HepG2 (cell line): Measurements from ENCODE around the gene ASAP2. TPM values are rescaled to one million over a fixed set of nuclear protein-coding genes. Genes with fewer than 3 reads are reported as not detected.

Experiments
- ATAC-seq: fragments of 200-7000 bp; cut with Tn5 transposase; 3 replicates; pipeline ENCODE4 v1.9.1; 2020; ENCODE audit warnings: mild to moderate bottlenecking, moderate library complexity
- BruUV-seq: library from RNA; stranded (reverse); fragments of 400-500 nt; replicated peaks from 2 replicates; lab custom pipeline; 2021; lab: Mats Ljungman, UMichigan
- CTCF ChIA-PET: fragments of 300-600 bp; formaldehyde crosslinking; extraction: SDS; loops from one replicate; lab custom pipeline; 2021; ENCODE audit warnings: low total read pairs, inconsistent platforms, low intra/inter-chr PET ratio; lab: Yijun Ruan, JAX
- POLR2A ChIA-PET: fragments of 350-600 bp; sonication (Branson Sonifier 250); formaldehyde crosslinking; loops from one replicate; lab custom pipeline; 2020; ENCODE audit warnings: antibody characterized with exemption, inconsistent platforms; lab: Yijun Ruan, JAX
- DNase-seq: peaks from one replicate; pipeline ENCODE4 v3.0.0-alpha.2; 2015; ENCODE audit warnings: low spot score
- FAIRE-seq: peaks from 3 replicates; lab custom pipeline; 2011; peaks lifted over from hg19 to GRCh38; lab: Jason Lieb, UNC
- H2AFZ ChIP-seq: one replicate; pipeline ENCODE4 v1.6.1; 2011; ENCODE audit warnings: low read length, inconsistent platforms
- H3K27ac ChIP-seq: fragments of 300-600 bp; 3 replicates; pipeline ENCODE4 v1.8.0; 2011; ENCODE audit warnings: mixed run types, mild to moderate bottlenecking, mixed read lengths, low read length, inconsistent platforms; ENCODE audit not compliant: insufficient read depth; ENCODE audit errors: extremely low read length
- H3K27me3 ChIP-seq, 2 experiments: fragments of 200-600 bp in 1 of 2; 2 replicates in 1 of 2; 3 replicates in 1 of 2; pipeline versions ENCODE4 v1.6.0 to v1.8.0; 2011; ENCODE audit warnings: low read length in 2 of 2, mild to moderate bottlenecking in 2 of 2, moderate library complexity in 2 of 2, inconsistent platforms in 1 of 2; ENCODE audit not compliant: insufficient read depth in 2 of 2, control insufficient read depth in 1 of 2
- H3K36me3 ChIP-seq, 2 experiments: fragments of 200-600 bp in 1 of 2; replicated peaks in 1 of 2; 2 replicates in 1 of 2; 3 replicates in 1 of 2; pipeline versions ENCODE4 v1.5.1 to v1.8.0; 2011; ENCODE audit warnings: low read length in 2 of 2, inconsistent platforms in 1 of 2; ENCODE audit not compliant: insufficient read depth in 2 of 2, control insufficient read depth in 1 of 2
- H3K4me1 ChIP-seq: 2 replicates; pipeline ENCODE4 v1.5.1; 2012; ENCODE audit warnings: low read length, inconsistent platforms; ENCODE audit not compliant: insufficient read depth
- H3K4me2 ChIP-seq: 2 replicates; pipeline ENCODE4 v1.6.0; 2011; ENCODE audit warnings: low read depth, low read length, inconsistent platforms
- H3K4me3 ChIP-seq, 3 experiments: fragments of 200-600 bp in 1 of 3; sonication (generic), shearing (Covaris generic) in 1 of 3; replicated peaks in 1 of 3; 2 replicates each; pipeline ENCODE4 v1.5.1; 2011 to 2016; ENCODE audit warnings: low read length in 3 of 3, inconsistent platforms in 2 of 3, low read depth in 2 of 3, mild to moderate bottlenecking in 2 of 3, control low read depth in 1 of 3, mixed read lengths in 1 of 3; ENCODE audit not compliant: insufficient read depth in 1 of 3
- H3K79me2 ChIP-seq: one replicate; pipeline ENCODE4 v1.6.1; 2011; ENCODE audit warnings: low read length, inconsistent platforms; ENCODE audit not compliant: insufficient read depth
- H3K9ac ChIP-seq: 2 replicates; pipeline ENCODE4 v1.6.0; 2011; ENCODE audit warnings: mild to moderate bottlenecking, low read depth, low read length, inconsistent platforms; ENCODE audit not compliant: insufficient read depth
- H3K9me3 ChIP-seq: 2 replicates; pipeline ENCODE4 v1.5.1; 2012; ENCODE audit warnings: mild to moderate bottlenecking, low read length
- H4K20me1 ChIP-seq: 2 replicates; pipeline ENCODE4 v1.6.0; 2011; ENCODE audit warnings: inconsistent platforms, mild to moderate bottlenecking, low read length, moderate library complexity; ENCODE audit not compliant: insufficient read depth
- ARNT2 ChIP-seq: sonication (generic); formaldehyde crosslinking; IDR thresholded peaks from 2 replicates; pipeline ENCODE4 v1.8.0; 2022; ENCODE audit warnings: mild to moderate bottlenecking, low read depth, missing genetic modification reagents, moderate library complexity
- EP300 ChIP-seq, 3 experiments: sonication (generic) in 1 of 3; formaldehyde crosslinking in 1 of 3; IDR thresholded peaks; 2 replicates each; pipeline versions ENCODE4 v1.5.1 to v1.6.1; 2011 to 2020; ENCODE audit warnings: low read depth in 2 of 3, low read length in 2 of 3, borderline replicate concordance in 1 of 3, improper control_type of control experiment in 1 of 3, mild to moderate bottlenecking in 1 of 3, missing genetic modification reagents in 1 of 3, moderate library complexity in 1 of 3
- SIN3B ChIP-seq: fragments of 150-350 bp; IDR thresholded peaks from 2 replicates; pipeline ENCODE4 v1.6.1; 2014; ENCODE audit warnings: low read length
- ZFX ChIP-seq: sonication (generic); formaldehyde crosslinking; IDR thresholded peaks from 2 replicates; pipeline ENCODE4 v1.4.0; 2020; ENCODE audit warnings: mild to moderate bottlenecking, low read depth, missing genetic modification reagents, moderate library complexity
- ZMYM4 ChIP-seq: sonication (generic); formaldehyde crosslinking; IDR thresholded peaks from 2 replicates; pipeline ENCODE4 v1.8.1; 2023; ENCODE audit warnings: mild to moderate bottlenecking, missing genetic modification reagents
- ZNF660 ChIP-seq: sonication (generic); formaldehyde crosslinking; IDR thresholded peaks from 2 replicates; pipeline ENCODE4 v1.5.1; 2020; ENCODE audit warnings: mild to moderate bottlenecking, low read depth, missing genetic modification reagents, borderline replicate concordance
- ZNF777 ChIP-seq: sonication (generic); formaldehyde crosslinking; IDR thresholded peaks from 2 replicates; pipeline ENCODE4 v1.4.0; 2020; ENCODE audit warnings: missing genetic modification reagents
- WGBS: methylation state at CpG from one replicate; pipeline ENCODE4 v1.1.6; 2017; ENCODE audit warnings: low lambda C conversion rate; 5-methylcytosine and 5-hydroxymethylcytosine counted together
- in situ Hi-C: cut with HindIII; loops from 2 replicates; pipeline ENCODE4 v1.10.0; 2017; ENCODE audit warnings: low pct_unique_long_range_greater_than_20kb; ENCODE audit not compliant: extremely low pct_ligation_motif_present
- intact Hi-C: fragments of 100-400 bp; cut with micrococcal nuclease; formaldehyde crosslinking; loops from one replicate; pipeline ENCODE4 v1.10.0; 2022; ENCODE audit not compliant: unreplicated experiment
- polyA plus RNA-seq, 8 experiments: library from polyadenylated mRNA; depleted of rRNA in 3 of 8; stranded (reverse) in 7 of 8; unstranded in 1 of 8; fragments of >200 nt; fragmentation: Illumina TruSeq in 4 of 8; extraction: Trizol in 4 of 8; gene quantifications; 2 replicates each; pipeline versions ENCODE4 v1.2.1 to v1.2.3, GENCODE V29; 2011 to 2016; ENCODE audit warnings: low read depth in 4 of 8, missing spikeins in 1 of 8, mixed read lengths in 1 of 8; ENCODE audit not compliant: insufficient read depth in 1 of 8
- total RNA-seq, 5 experiments: library from RNA; depleted of rRNA; stranded (reverse); fragments of >200 nt; fragmentation: Illumina TruSeq; extraction: Trizol; gene quantifications; 2 replicates each; pipeline ENCODE4 v1.2.3, GENCODE V29; 2016; ENCODE audit warnings: low read depth in 1 of 5
- TF ChIP-seq, protein P1 (sequence below): sonication (generic); formaldehyde crosslinking; IDR thresholded peaks from 2 replicates; pipeline ENCODE4 v1.8.0; 2022; ENCODE audit warnings: mild to moderate bottlenecking, missing genetic modification reagents, moderate library complexity

Gene ASAP2
- total and polyA plus RNA-seq, 2 of the 13 experiments (the other 11 are each of a cell fraction or from before 2014, with no cell fraction given), result 7.3 to 22.3 TPM

DNA sequence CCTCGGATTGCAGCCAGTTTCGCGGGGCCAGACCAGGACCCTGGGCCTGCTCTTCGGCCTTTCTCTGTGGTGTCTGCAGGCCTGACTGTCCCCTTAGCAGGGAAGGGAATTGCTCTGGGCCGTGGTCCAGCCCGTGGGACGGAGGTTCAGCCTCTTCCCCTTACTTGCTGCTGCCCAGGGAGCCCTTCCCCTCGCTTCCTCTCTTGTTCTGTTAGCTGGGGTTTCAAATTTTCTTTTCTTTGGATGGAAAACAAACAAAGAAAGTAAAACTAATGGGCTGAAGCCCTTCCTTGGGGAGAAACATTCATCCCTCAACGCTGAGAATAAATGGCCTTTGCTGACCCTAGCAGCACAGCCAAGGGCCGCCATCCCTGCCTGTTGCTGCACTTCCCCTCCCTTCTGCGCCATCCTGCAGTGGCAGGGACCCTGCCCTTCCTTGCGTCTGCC lies 52.4 kb downstream of the ASAP2 start (continued):
- TF ChIP-seq EP300 (IDR thresholded peaks at IDR 0.05; ENCODE audit: low read depth in 2 of 2, low read length in 2 of 2) (no peak), EP300 (CRISPR knock-in tag; IDR thresholded peaks at IDR 0.05; ENCODE audit: borderline replicate concordance) (no peak), ZMYM4 (no peak), ARNT2 (no peak), ZNF777 (CRISPR knock-in tag) (no peak)
- TF ChIP-seq, protein P1, sequence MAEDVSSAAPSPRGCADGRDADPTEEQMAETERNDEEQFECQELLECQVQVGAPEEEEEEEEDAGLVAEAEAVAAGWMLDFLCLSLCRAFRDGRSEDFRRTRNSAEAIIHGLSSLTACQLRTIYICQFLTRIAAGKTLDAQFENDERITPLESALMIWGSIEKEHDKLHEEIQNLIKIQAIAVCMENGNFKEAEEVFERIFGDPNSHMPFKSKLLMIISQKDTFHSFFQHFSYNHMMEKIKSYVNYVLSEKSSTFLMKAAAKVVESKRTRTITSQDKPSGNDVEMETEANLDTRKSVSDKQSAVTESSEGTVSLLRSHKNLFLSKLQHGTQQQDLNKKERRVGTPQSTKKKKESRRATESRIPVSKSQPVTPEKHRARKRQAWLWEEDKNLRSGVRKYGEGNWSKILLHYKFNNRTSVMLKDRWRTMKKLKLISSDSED (CRISPR knock-in tag), result no peak
- TF ChIP-seq, all 625 proteins: peak for 0

DNA sequence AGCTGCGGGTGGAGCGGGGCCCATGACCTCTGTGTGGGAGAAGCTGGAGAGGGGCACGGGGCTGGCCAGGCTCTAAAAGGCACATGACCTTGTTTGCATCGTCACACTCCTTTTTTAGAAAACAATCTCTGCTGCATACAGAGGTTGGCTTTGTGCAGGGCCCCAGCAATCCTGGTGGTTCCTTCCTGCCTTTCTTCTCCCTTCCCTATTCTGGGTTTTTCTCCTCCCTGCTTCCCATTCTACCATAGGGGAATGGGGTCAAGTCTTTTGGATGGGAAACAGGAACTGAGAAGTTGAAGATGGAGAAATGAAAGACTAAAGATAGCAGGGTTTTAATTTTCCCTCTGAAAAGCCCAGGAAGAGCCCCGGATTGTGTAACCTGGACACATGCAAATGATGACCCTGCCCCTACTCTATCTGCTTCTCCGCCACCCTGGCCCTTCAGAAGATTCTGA lies 53.9 kb downstream of the ASAP2 start:
- no peak overlapping the region for H3K27ac ChIP-seq
- POLR2A ChIA-PET, result interaction anchor here (0.8 to 2.5 kb wide), 3 partner anchors 14 to 76 kb away, joined by 3 to 11 read pairs (median 3); no protein-coding TSS in a partner anchor
- peak; percentile 39 for ATAC-seq
- H3K4me2 ChIP-seq, result peak overlapping the region; percentile 64
- intact Hi-C loops, result no loop called here
- in situ Hi-C loops, result no loop called here
- no peak for DNase-seq
- CTCF ChIA-PET, result no interaction called here
- no peak overlapping the region for H3K9ac ChIP-seq
- TF ChIP-seq SIN3B (no peak), ZNF660 (no peak), ZFX (CRISPR knock-in tag) (0 out of 2 replicates have a peak, but pooled peaks have one; percentile 9)
- H3K4me1 ChIP-seq, result peaks cover 38% of the 10 kb centered on the region
- peak overlapping the region in 1 of 3 experiments; percentile 27; a peak in 1 of 6 replicates for H3K4me3 ChIP-seq
- H2AFZ ChIP-seq, result no peak overlapping the region
- BruUV-seq, result no TSS peak
- H3K79me2 ChIP-seq, result peaks cover 23% of the 10 kb centered on the region
- 54% methylated on average over 6 of the region's 6 CpGs for WGBS
- H4K20me1 ChIP-seq, result peaks cover 4% of the 10 kb centered on the region; the same call in 1 of the 2 replicates
- H3K36me3 ChIP-seq, result no peaks in the 10 kb centered on the region
- no peak for FAIRE-seq
- H3K9me3 ChIP-seq, result no peaks in the 10 kb centered on the region
- no peaks in the 10 kb centered on the region for H3K27me3 ChIP-seq
